WTC11 (cell line): Measurements from ENCODE around the gene CD2BP2. TPM values are rescaled to one million over a fixed set of nuclear protein-coding genes. Genes with fewer than 3 reads are reported as not detected.
A peak's percentile ranks its signal among the peaks of the same experiment; 100 is the strongest.

ENCODE experiments used
- ATAC-seq: fragments of 200-7000 bp; cut with Tn5 transposase; 2 replicates; pipeline ENCODE4 v1.10.0; 2021; ENCODE audit warnings: mild to moderate bottlenecking, moderate library complexity
- CTCF ChIA-PET: fragments of 300-600 bp; sonication (Branson Sonifier 250); formaldehyde crosslinking; loops from one replicate; lab custom pipeline; 2021; ENCODE audit warnings: antibody characterized with exemption; lab: Charles Lee
- POLR2A ChIA-PET: fragments of 350-600 bp; sonication (Branson Sonifier 250); formaldehyde crosslinking; loops from one replicate; lab custom pipeline; 2021; ENCODE audit warnings: antibody characterized with exemption; lab: Charles Lee
- DNase-seq: peaks from one replicate; pipeline ENCODE4 v3.0.0; 2021; ENCODE audit warnings: low spot score
- H3K27ac Mint-ChIP-seq: 2 replicates; pipeline ENCODE4 v1.8.0; 2021; ENCODE audit warnings: mixed read lengths
- H3K27me3 Mint-ChIP-seq: 2 replicates; pipeline ENCODE4 v1.8.0; 2021; ENCODE audit warnings: low read depth, mild to moderate bottlenecking, moderate library complexity, mixed read lengths
- H3K36me3 Mint-ChIP-seq: 2 replicates; pipeline ENCODE4 v1.8.0; 2021; ENCODE audit warnings: mixed read lengths
- H3K4me1 Mint-ChIP-seq: 2 replicates; pipeline ENCODE4 v1.8.0; 2022; ENCODE audit warnings: mixed read lengths
- H3K4me3 Mint-ChIP-seq: 2 replicates; pipeline ENCODE4 v1.8.0; 2021; ENCODE audit warnings: mild to moderate bottlenecking, moderate library complexity, mixed read lengths
- H3K9me3 Mint-ChIP-seq: 2 replicates; pipeline ENCODE4 v1.8.0; 2021; ENCODE audit warnings: mixed read lengths
- CREM ChIP-seq: sonication (generic); formaldehyde crosslinking; IDR thresholded peaks from 2 replicates; pipeline ENCODE4 v1.8.1; 2022; ENCODE audit warnings: mild to moderate bottlenecking, missing genetic modification reagents, moderate library complexity
- FOXK1 ChIP-seq: sonication (generic); formaldehyde crosslinking; IDR thresholded peaks from 2 replicates; pipeline ENCODE4 v1.8.0; 2022; ENCODE audit warnings: mild to moderate bottlenecking, moderate library complexity, missing genetic modification reagents
- NR2C2 ChIP-seq: sonication (generic); formaldehyde crosslinking; IDR thresholded peaks from 2 replicates; pipeline ENCODE4 v1.8.0; 2022; ENCODE audit warnings: mild to moderate bottlenecking, missing genetic modification reagents
- NR3C1 ChIP-seq: sonication (generic); formaldehyde crosslinking; conservative IDR thresholded peaks from 2 replicates; pipeline ENCODE4 v1.8.1; 2023; ENCODE audit warnings: low read depth, mild to moderate bottlenecking, missing genetic modification reagents
- RORB ChIP-seq: fragments of 250-450 bp; sonication (Bioruptor Pico); IDR thresholded peaks from 2 replicates; pipeline ENCODE4 v1.9.0; 2021; ENCODE audit warnings: mild to moderate bottlenecking
- SOX15 ChIP-seq: fragments of 250-450 bp; sonication (Bioruptor Pico); IDR thresholded peaks from 2 replicates; pipeline ENCODE4 v1.9.0; 2021; ENCODE audit warnings: mild to moderate bottlenecking
- TCF7 ChIP-seq: sonication (generic); formaldehyde crosslinking; IDR thresholded peaks from 2 replicates; pipeline ENCODE4 v1.8.0; 2022; ENCODE audit warnings: mild to moderate bottlenecking, low read depth, missing genetic modification reagents, moderate library complexity
- TEAD4 ChIP-seq: sonication (generic); formaldehyde crosslinking; IDR thresholded peaks from 2 replicates; pipeline ENCODE4 v1.8.0; 2022; ENCODE audit warnings: mild to moderate bottlenecking, missing genetic modification reagents
- TP53 ChIP-seq: sonication (generic); formaldehyde crosslinking; IDR thresholded peaks from 2 replicates; pipeline ENCODE4 v1.8.1; 2023; ENCODE audit warnings: mild to moderate bottlenecking, missing genetic modification reagents
- ZNF121 ChIP-seq: sonication (generic); formaldehyde crosslinking; IDR thresholded peaks from 2 replicates; pipeline ENCODE4 v1.8.0; 2023; ENCODE audit warnings: missing genetic modification reagents
- ZNF423 ChIP-seq: fragments of 250-450 bp; sonication (Bioruptor Pico); IDR thresholded peaks from 2 replicates; pipeline ENCODE4 v2.1.2; 2022; ENCODE audit warnings: mild to moderate bottlenecking, moderate library complexity
- total RNA-seq: library from RNA; stranded (reverse); gene quantifications from 3 replicates; pipeline ENCODE4 v1.2.3, GENCODE V29; 2021
- TF ChIP-seq, protein P1 (sequence below): sonication (generic); formaldehyde crosslinking; IDR thresholded peaks from 2 replicates; pipeline ENCODE4 v1.8.0; 2022; ENCODE audit warnings: mild to moderate bottlenecking, missing genetic modification reagents
- TF ChIP-seq, protein P2 (sequence below): fragments of 250-450 bp; sonication (Bioruptor Pico); IDR thresholded peaks from 2 replicates; pipeline ENCODE4 v2.1.2; 2022; ENCODE audit warnings: mild to moderate bottlenecking, moderate library complexity
- TF ChIP-seq, protein P3 (sequence below): fragments of 200-600 bp; IDR thresholded peaks from 2 replicates; pipeline ENCODE4 v1.8.0; 2022; ENCODE audit warnings: antibody characterized with exemption
- TF ChIP-seq, protein P4 (sequence below): sonication (generic); formaldehyde crosslinking; conservative IDR thresholded peaks from 2 replicates; pipeline ENCODE4 v1.8.1; 2022; ENCODE audit warnings: mild to moderate bottlenecking, missing genetic modification reagents
- TF ChIP-seq, protein P5 (sequence below): sonication (generic); formaldehyde crosslinking; IDR thresholded peaks from 2 replicates; pipeline ENCODE4 v1.8.1; 2023; ENCODE audit warnings: mild to moderate bottlenecking, missing genetic modification reagents, moderate library complexity
- TF ChIP-seq, protein P6 (sequence below): sonication (generic); formaldehyde crosslinking; IDR thresholded peaks from 2 replicates; pipeline ENCODE4 v1.8.1; 2022; ENCODE audit warnings: missing genetic modification reagents, borderline replicate concordance
- TF ChIP-seq, protein P7 (sequence below): sonication (generic); formaldehyde crosslinking; IDR thresholded peaks from 2 replicates; pipeline ENCODE4 v1.8.1; 2023; ENCODE audit warnings: mild to moderate bottlenecking, missing genetic modification reagents
- TF ChIP-seq, protein P8 (sequence below): fragments of 250-450 bp; sonication (Bioruptor Pico); IDR thresholded peaks from 2 replicates; pipeline ENCODE4 v1.9.0; 2021; ENCODE audit warnings: mild to moderate bottlenecking
- TF ChIP-seq, protein P9 (sequence below): fragments of 250-450 bp; sonication (Bioruptor Pico); IDR thresholded peaks from 2 replicates; pipeline ENCODE4 v1.9.0; 2021; ENCODE audit warnings: moderate library complexity, mild to moderate bottlenecking, inconsistent platforms, borderline replicate concordance

The CD2BP2 gene
- total RNA-seq, 1 experiment from 2014 or later, result 56.6 TPM

DNA sequence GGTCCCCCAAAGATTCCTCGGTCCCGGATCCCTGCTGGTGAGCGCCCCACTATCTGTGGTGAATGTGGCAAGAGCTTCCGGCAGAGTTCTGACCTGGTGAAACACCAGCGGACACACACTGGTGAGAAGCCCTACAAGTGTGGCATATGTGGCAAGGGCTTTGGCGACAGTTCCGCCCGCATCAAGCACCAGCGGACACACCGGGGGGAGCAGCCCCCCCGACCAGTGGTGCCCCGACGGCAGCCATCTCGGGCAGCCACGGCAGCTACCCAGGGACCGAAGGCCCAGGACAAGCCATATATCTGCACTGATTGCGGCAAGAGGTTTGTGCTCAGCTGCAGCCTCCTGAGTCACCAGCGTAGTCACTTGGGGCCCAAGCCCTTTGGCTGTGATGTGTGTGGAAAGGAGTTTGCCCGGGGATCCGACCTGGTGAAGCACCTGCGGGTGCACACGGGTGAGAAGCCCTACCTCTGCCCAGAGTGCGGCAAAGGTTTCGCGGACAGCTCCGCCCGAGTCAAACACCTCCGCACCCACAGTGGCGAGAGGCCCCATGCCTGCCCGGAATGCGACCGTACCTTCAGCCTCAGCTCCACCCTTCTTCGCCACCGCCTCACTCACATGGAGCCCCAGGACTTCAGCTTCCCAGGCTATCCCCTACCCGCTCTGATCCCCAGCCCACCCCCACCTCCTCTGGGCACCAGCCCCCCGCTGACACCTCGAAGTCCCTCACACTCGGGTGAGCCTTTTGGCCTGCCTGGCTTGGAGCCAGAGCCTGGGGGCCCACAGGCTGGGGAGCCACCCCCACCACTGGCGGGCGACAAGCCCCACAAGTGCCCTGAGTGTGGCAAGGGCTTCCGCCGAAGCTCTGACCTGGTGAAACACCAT is 42.9 kb upstream of the CD2BP2 start:
- ATAC-seq, result no peak
- Mint-ChIP-seq H3K27me3 (peaks cover 6% of the 10 kb centered on the region), H3K27ac (no peak overlapping the region), H3K36me3 (peaks cover 5% of the 10 kb centered on the region), H3K4me1 (peaks cover 43% of the 10 kb centered on the region), H3K9me3 (no peaks in the 10 kb centered on the region), H3K4me3 (no peak overlapping the region)
- ChIA-PET POLR2A (no interaction called here), CTCF (interaction anchor here (9.3 kb wide), 1 partner anchor 10 kb away, joined by 97 read pairs; the partner anchor contains the start of gene ZNF771)
- TF ChIP-seq, protein P1, sequence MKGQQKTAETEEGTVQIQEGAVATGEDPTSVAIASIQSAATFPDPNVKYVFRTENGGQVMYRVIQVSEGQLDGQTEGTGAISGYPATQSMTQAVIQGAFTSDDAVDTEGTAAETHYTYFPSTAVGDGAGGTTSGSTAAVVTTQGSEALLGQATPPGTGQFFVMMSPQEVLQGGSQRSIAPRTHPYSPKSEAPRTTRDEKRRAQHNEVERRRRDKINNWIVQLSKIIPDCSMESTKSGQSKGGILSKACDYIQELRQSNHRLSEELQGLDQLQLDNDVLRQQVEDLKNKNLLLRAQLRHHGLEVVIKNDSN, result no peak
- no peak for TF ChIP-seq TP53
- TF ChIP-seq, protein P2, sequence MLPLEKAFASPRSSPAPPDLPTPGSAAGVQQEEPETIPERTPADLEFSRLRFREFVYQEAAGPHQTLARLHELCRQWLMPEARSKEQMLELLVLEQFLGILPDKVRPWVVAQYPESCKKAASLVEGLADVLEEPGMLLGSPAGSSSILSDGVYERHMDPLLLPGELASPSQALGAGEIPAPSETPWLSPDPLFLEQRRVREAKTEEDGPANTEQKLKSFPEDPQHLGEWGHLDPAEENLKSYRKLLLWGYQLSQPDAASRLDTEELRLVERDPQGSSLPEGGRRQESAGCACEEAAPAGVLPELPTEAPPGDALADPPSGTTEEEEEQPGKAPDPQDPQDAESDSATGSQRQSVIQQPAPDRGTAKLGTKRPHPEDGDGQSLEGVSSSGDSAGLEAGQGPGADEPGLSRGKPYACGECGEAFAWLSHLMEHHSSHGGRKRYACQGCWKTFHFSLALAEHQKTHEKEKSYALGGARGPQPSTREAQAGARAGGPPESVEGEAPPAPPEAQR, result no peak
- TF ChIP-seq TEAD4 (CRISPR knock-in tag), result no peak
- TF ChIP-seq RORB (CRISPR knock-in tag), result no peak
- TF ChIP-seq, protein P3, sequence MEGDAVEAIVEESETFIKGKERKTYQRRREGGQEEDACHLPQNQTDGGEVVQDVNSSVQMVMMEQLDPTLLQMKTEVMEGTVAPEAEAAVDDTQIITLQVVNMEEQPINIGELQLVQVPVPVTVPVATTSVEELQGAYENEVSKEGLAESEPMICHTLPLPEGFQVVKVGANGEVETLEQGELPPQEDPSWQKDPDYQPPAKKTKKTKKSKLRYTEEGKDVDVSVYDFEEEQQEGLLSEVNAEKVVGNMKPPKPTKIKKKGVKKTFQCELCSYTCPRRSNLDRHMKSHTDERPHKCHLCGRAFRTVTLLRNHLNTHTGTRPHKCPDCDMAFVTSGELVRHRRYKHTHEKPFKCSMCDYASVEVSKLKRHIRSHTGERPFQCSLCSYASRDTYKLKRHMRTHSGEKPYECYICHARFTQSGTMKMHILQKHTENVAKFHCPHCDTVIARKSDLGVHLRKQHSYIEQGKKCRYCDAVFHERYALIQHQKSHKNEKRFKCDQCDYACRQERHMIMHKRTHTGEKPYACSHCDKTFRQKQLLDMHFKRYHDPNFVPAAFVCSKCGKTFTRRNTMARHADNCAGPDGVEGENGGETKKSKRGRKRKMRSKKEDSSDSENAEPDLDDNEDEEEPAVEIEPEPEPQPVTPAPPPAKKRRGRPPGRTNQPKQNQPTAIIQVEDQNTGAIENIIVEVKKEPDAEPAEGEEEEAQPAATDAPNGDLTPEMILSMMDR, result no peak
- TF ChIP-seq, protein P4, sequence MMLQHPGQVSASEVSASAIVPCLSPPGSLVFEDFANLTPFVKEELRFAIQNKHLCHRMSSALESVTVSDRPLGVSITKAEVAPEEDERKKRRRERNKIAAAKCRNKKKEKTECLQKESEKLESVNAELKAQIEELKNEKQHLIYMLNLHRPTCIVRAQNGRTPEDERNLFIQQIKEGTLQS (CRISPR knock-in tag), result no peak
- TF ChIP-seq NR3C1 (CRISPR knock-in tag), result no peak
- TF ChIP-seq FOXK1 (CRISPR knock-in tag), result no peak
- TF ChIP-seq CREM (CRISPR knock-in tag), result no peak
- TF ChIP-seq, protein P5, sequence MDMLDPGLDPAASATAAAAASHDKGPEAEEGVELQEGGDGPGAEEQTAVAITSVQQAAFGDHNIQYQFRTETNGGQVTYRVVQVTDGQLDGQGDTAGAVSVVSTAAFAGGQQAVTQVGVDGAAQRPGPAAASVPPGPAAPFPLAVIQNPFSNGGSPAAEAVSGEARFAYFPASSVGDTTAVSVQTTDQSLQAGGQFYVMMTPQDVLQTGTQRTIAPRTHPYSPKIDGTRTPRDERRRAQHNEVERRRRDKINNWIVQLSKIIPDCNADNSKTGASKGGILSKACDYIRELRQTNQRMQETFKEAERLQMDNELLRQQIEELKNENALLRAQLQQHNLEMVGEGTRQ, result no peak
- TF ChIP-seq, protein P6, sequence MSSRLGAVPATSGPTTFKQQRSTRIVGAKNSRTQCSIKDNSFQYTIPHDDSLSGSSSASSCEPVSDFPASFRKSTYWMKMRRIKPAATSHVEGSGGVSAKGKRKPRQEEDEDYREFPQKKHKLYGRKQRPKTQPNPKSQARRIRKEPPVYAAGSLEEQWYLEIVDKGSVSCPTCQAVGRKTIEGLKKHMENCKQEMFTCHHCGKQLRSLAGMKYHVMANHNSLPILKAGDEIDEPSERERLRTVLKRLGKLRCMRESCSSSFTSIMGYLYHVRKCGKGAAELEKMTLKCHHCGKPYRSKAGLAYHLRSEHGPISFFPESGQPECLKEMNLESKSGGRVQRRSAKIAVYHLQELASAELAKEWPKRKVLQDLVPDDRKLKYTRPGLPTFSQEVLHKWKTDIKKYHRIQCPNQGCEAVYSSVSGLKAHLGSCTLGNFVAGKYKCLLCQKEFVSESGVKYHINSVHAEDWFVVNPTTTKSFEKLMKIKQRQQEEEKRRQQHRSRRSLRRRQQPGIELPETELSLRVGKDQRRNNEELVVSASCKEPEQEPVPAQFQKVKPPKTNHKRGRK (CRISPR knock-in tag), result no peak
- no peak for TF ChIP-seq TCF7 (CRISPR knock-in tag)
- TF ChIP-seq, protein P7, sequence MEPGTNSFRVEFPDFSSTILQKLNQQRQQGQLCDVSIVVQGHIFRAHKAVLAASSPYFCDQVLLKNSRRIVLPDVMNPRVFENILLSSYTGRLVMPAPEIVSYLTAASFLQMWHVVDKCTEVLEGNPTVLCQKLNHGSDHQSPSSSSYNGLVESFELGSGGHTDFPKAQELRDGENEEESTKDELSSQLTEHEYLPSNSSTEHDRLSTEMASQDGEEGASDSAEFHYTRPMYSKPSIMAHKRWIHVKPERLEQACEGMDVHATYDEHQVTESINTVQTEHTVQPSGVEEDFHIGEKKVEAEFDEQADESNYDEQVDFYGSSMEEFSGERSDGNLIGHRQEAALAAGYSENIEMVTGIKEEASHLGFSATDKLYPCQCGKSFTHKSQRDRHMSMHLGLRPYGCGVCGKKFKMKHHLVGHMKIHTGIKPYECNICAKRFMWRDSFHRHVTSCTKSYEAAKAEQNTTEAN, result no peak
- no peak for DNase-seq

DNA sequence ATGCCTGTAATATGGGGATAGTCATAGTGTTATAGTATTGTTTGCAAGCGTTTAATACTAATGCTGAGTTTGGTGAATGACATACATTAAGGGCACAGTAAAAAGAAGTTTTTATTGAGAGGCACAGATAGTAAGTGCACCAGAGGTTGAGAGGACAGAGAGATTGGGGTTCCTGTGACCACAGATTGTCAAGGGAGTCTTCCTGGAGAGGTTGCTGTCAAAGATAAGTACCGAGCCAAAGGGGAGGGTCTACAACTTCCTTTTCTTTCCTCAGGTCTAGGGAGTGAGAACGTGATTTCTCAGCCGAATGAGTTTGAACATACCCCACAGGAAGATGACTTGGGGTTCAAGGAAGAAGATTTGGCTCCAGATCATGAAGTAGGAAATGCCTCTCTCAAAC is 41.9 kb upstream of the CD2BP2 start:
- H3K27me3 Mint-ChIP-seq, result no peaks in the 10 kb centered on the region; the same call in 1 of the 2 replicates
- H3K27ac Mint-ChIP-seq, result peak overlapping the region; percentile 70
- POLR2A ChIA-PET, result no interaction called here
- CTCF ChIA-PET, result interaction anchor here (0.7 to 9.3 kb wide), 2 partner anchors 11 to 280 kb away, joined by 3 to 97 read pairs; partner anchors contain the start of gene ZNF771
- peak overlapping the region; percentile 97 for H3K4me3 Mint-ChIP-seq
- H3K36me3 Mint-ChIP-seq, result peaks cover 5% of the 10 kb centered on the region
- peaks cover 43% of the 10 kb centered on the region for H3K4me1 Mint-ChIP-seq
- DNase-seq (no peak), ATAC-seq (no peak)
- no peaks in the 10 kb centered on the region for H3K9me3 Mint-ChIP-seq
- TF ChIP-seq SOX15 (CRISPR knock-in tag) (no peak), ZNF423 (CRISPR knock-in tag) (no peak), NR3C1 (CRISPR knock-in tag) (no peak), FOXK1 (CRISPR knock-in tag) (no peak), NR2C2 (CRISPR knock-in tag) (no peak), ZNF121 (no peak)
- TF ChIP-seq, protein P8, sequence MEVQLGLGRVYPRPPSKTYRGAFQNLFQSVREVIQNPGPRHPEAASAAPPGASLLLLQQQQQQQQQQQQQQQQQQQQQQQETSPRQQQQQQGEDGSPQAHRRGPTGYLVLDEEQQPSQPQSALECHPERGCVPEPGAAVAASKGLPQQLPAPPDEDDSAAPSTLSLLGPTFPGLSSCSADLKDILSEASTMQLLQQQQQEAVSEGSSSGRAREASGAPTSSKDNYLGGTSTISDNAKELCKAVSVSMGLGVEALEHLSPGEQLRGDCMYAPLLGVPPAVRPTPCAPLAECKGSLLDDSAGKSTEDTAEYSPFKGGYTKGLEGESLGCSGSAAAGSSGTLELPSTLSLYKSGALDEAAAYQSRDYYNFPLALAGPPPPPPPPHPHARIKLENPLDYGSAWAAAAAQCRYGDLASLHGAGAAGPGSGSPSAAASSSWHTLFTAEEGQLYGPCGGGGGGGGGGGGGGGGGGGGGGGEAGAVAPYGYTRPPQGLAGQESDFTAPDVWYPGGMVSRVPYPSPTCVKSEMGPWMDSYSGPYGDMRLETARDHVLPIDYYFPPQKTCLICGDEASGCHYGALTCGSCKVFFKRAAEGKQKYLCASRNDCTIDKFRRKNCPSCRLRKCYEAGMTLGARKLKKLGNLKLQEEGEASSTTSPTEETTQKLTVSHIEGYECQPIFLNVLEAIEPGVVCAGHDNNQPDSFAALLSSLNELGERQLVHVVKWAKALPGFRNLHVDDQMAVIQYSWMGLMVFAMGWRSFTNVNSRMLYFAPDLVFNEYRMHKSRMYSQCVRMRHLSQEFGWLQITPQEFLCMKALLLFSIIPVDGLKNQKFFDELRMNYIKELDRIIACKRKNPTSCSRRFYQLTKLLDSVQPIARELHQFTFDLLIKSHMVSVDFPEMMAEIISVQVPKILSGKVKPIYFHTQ, result no peak
- TF ChIP-seq, protein P2, result no peak
- TF ChIP-seq, protein P9, sequence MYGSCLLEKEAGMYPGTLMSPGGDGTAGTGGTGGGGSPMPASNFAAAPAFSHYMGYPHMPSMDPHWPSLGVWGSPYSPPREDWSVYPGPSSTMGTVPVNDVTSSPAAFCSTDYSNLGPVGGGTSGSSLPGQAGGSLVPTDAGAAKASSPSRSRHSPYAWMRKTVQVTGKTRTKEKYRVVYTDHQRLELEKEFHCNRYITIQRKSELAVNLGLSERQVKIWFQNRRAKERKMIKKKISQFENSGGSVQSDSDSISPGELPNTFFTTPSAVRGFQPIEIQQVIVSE (CRISPR knock-in tag), result no peak
